CD14-positive monocyte (primary cell): ENCODE results near the gene RIPK3. TPM values are rescaled to one million over a fixed set of nuclear protein-coding genes. Genes with fewer than 3 reads are reported as not detected.

Experiments
- DNase-seq, 3 donors: peaks; one replicate each; pipeline ENCODE4 v3.0.0-alpha.2; 2011 to 2022
- H2AFZ ChIP-seq: 2 replicates; pipeline ENCODE4 v1.6.0; 2012; ENCODE audit warnings: mild to moderate bottlenecking, low read depth, low read length, inconsistent platforms; ENCODE audit not compliant: insufficient read depth, poor library complexity, severe bottlenecking
- H3K27ac ChIP-seq, 2 donors: 1 replicate in 1 of 2; 2 replicates in 1 of 2; pipeline ENCODE4 v1.5.1; 2012 to 2013; ENCODE audit warnings: low read length in 2 of 2, control low read depth in 1 of 2, inconsistent platforms in 1 of 2, low read depth in 1 of 2, mild to moderate bottlenecking in 1 of 2
- H3K27me3 ChIP-seq, 2 donors: one replicate each; pipeline versions ENCODE4 v1.6.0 to v1.6.1; 2011 to 2013; ENCODE audit warnings: low read length in 2 of 2; ENCODE audit not compliant: control insufficient read depth in 2 of 2, insufficient read depth in 2 of 2
- H3K36me3 ChIP-seq, 2 donors: replicated peaks in 1 of 2; 1 replicate in 1 of 2; 2 replicates in 1 of 2; pipeline versions ENCODE4 v1.5.1 to v1.6.1; 2012 to 2013; ENCODE audit warnings: low read length in 2 of 2, control low read depth in 1 of 2, inconsistent platforms in 1 of 2, mild to moderate bottlenecking in 1 of 2; ENCODE audit not compliant: insufficient read depth in 2 of 2, control insufficient read depth in 1 of 2
- H3K4me1 ChIP-seq, 2 donors: 1 replicate in 1 of 2; 2 replicates in 1 of 2; pipeline versions ENCODE4 v1.5.1 to v1.6.1; 2012 to 2013; ENCODE audit warnings: low read length in 2 of 2, control low read depth in 1 of 2, inconsistent platforms in 1 of 2, mild to moderate bottlenecking in 1 of 2, moderate library complexity in 1 of 2; ENCODE audit not compliant: insufficient read depth in 2 of 2, control insufficient read depth in 1 of 2
- H3K4me2 ChIP-seq: replicated peaks from 2 replicates; pipeline ENCODE3; 2012; ENCODE audit warnings: low read length, moderate library complexity, mild to moderate bottlenecking; ENCODE audit not compliant: poor library complexity, severe bottlenecking; ENCODE audit errors: extremely low read depth
- H3K4me3 ChIP-seq, 3 experiments: fragments of 200-600 bp in 1 of 3; sonication (generic) in 1 of 3; replicated peaks in 1 of 3; 1 replicate in 2 of 3; 2 replicates in 1 of 3; pipeline ENCODE4 v1.5.1; 2011 to 2013; ENCODE audit warnings: low read length in 3 of 3, mild to moderate bottlenecking in 3 of 3, control low read depth in 2 of 3, low read depth in 2 of 3, inconsistent platforms in 1 of 3, moderate library complexity in 1 of 3
- H3K79me2 ChIP-seq: 2 replicates; pipeline ENCODE4 v1.6.0; 2012; ENCODE audit warnings: mild to moderate bottlenecking, control low read depth, inconsistent platforms, low read length, moderate library complexity; ENCODE audit not compliant: insufficient read depth
- H3K9ac ChIP-seq: 2 replicates; pipeline ENCODE4 v1.6.0; 2017; ENCODE audit warnings: low read length, mild to moderate bottlenecking; ENCODE audit not compliant: insufficient read depth, poor library complexity, severe bottlenecking
- H3K9me3 ChIP-seq, 2 donors: replicated peaks in 1 of 2; 1 replicate in 1 of 2; 2 replicates in 1 of 2; pipeline versions ENCODE4 v1.5.1 to v1.6.1; 2012 to 2013; ENCODE audit warnings: low read length in 2 of 2, control low read depth in 1 of 2; ENCODE audit not compliant: control insufficient read depth in 1 of 2, insufficient read depth in 1 of 2
- H4K20me1 ChIP-seq: 2 replicates; pipeline ENCODE4 v1.6.0; 2012; ENCODE audit warnings: mild to moderate bottlenecking, low read length, control low read depth, moderate library complexity; ENCODE audit not compliant: insufficient read depth
- H3K27ac Mint-ChIP-seq, 7 donors: one replicate each; pipeline ENCODE4 v1.8.0; 2020; ENCODE audit warnings: mild to moderate bottlenecking in 7 of 7, mixed read lengths in 7 of 7, moderate library complexity in 6 of 7, inconsistent platforms in 2 of 7
- H3K27me3 Mint-ChIP-seq, 3 donors: one replicate each; pipeline ENCODE4 v1.8.0; 2021 to 2022; ENCODE audit warnings: low read depth in 3 of 3, mild to moderate bottlenecking in 3 of 3, mixed read lengths in 3 of 3, moderate library complexity in 3 of 3, inconsistent platforms in 1 of 3
- H3K36me3 Mint-ChIP-seq, 2 donors: one replicate each; pipeline ENCODE4 v1.8.0; 2020; ENCODE audit warnings: mixed read lengths in 2 of 2, inconsistent platforms in 1 of 2, mild to moderate bottlenecking in 1 of 2
- H3K4me1 Mint-ChIP-seq: one replicate; pipeline ENCODE4 v1.8.0; 2020; ENCODE audit warnings: mild to moderate bottlenecking, mixed read lengths
- H3K4me3 Mint-ChIP-seq, 2 donors: one replicate each; pipeline ENCODE4 v1.8.0; 2020; ENCODE audit warnings: mild to moderate bottlenecking in 2 of 2, mixed read lengths in 2 of 2, moderate library complexity in 1 of 2
- H3K9me3 Mint-ChIP-seq, 7 donors: one replicate each; pipeline ENCODE4 v1.8.0; 2020 to 2022; ENCODE audit warnings: mixed read lengths in 7 of 7, mild to moderate bottlenecking in 6 of 7, moderate library complexity in 6 of 7, inconsistent platforms in 2 of 7
- WGBS: methylation state at CpG from one replicate; pipeline ENCODE4 v1.1.5; 2013; ENCODE audit warnings: missing lambda C conversion rate; ENCODE audit not compliant: insufficient coverage; 5-methylcytosine and 5-hydroxymethylcytosine counted together
- intact Hi-C, 2 donors: fragments of 100-400 bp; cut with micrococcal nuclease; formaldehyde crosslinking; loops; one replicate each; pipeline versions ENCODE4 v1.15.0 to v1.15.1; 2023
- polyA plus RNA-seq, 3 donors: library from polyadenylated mRNA; depleted of rRNA in 1 of 3; unstranded in 2 of 3; stranded (reverse) in 1 of 3; fragments of 300-500 nt in 2 of 3; fragments of >200 nt in 1 of 3; fragmentation: Illumina TruSeq in 2 of 3; gene quantifications; 1 replicate in 2 of 3; 2 replicates in 1 of 3; pipeline ENCODE4 v1.2.3, GENCODE V29; 2012 to 2021
- TF ChIP-seq, protein P1 (sequence below): fragments of 200-600 bp; IDR thresholded peaks from one replicate; pipeline ENCODE4 v1.8.0; 2022; ENCODE audit warnings: antibody characterized with exemption, mild to moderate bottlenecking

The RIPK3 gene
- polyA plus RNA-seq, 3 donors = 11.7 to 69.6 (median 11.8) TPM

DNA sequence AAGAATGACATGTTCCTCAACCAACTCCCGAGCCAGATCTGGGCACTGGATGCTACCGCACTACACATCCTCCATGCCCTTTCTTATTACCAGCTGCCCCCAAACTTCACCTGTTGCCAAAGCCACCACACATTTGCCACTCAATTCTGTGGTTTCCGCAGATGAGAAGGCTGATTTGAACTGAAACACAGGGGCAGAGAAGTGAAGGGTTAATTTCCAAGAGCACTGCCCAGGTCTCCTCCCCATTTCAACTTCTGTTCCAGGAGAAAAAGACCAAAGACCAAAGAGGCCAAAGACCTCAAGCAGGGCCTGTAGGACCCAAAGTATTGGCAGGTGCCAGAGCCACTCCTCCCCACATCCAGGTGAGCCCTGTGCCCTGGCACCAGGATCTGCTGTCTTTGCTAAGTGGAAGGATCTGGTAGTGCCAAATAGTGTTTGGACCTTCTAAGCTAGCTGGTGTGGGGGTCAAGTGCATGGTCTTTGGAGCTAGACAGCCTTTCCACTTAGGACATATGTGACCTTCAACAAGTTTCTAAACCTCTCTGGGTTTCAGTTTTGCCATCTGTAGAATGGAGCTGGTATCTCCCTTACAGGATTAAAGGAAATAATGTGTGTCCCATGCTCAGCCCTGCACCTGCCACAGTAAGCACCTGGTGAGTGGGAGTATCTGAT is 48.2 kb downstream of the RIPK3 start:
- Histone ChIP-seq H2AFZ (no peak overlapping the region), H3K27me3 (no peaks in the 10 kb centered on the region), H3K9ac (no peak overlapping the region), H3K9me3 (no peaks in the 10 kb centered on the region), H3K79me2 (no peaks in the 10 kb centered on the region), H4K20me1 (no peaks in the 10 kb centered on the region), H3K4me2 (no peak overlapping the region), H3K27ac (no peak overlapping the region), H3K4me3 (no peak overlapping the region), H3K36me3 (peaks cover 50 to 70% of the 10 kb centered on the region in 2 donors), H3K4me1 (peaks cover 1 to 3% of the 10 kb centered on the region in 2 donors)
- Mint-ChIP-seq H3K27ac (peak overlapping the region in 1 of 7 donors; percentile 43), H3K27me3 (peaks cover 0 to 1% (median 0%) of the 10 kb centered on the region in 3 donors), H3K4me3 (no peak overlapping the region), H3K4me1 (peaks cover 11% of the 10 kb centered on the region), H3K36me3 (peaks cover 61 to 68% of the 10 kb centered on the region in 2 donors), H3K9me3 (no peaks in the 10 kb centered on the region)
- WGBS = no CpG with 5 or more reads among the region's 3 CpGs
- DNase-seq = no peak
- TF ChIP-seq, protein P1, sequence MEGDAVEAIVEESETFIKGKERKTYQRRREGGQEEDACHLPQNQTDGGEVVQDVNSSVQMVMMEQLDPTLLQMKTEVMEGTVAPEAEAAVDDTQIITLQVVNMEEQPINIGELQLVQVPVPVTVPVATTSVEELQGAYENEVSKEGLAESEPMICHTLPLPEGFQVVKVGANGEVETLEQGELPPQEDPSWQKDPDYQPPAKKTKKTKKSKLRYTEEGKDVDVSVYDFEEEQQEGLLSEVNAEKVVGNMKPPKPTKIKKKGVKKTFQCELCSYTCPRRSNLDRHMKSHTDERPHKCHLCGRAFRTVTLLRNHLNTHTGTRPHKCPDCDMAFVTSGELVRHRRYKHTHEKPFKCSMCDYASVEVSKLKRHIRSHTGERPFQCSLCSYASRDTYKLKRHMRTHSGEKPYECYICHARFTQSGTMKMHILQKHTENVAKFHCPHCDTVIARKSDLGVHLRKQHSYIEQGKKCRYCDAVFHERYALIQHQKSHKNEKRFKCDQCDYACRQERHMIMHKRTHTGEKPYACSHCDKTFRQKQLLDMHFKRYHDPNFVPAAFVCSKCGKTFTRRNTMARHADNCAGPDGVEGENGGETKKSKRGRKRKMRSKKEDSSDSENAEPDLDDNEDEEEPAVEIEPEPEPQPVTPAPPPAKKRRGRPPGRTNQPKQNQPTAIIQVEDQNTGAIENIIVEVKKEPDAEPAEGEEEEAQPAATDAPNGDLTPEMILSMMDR = no peak
- intact Hi-C loops = loop anchor here in 1 of 2 donors (10.0 kb wide), 1 partner anchor 177 kb away; the partner anchor contains the start of genes DCAF11 and NRL

DNA sequence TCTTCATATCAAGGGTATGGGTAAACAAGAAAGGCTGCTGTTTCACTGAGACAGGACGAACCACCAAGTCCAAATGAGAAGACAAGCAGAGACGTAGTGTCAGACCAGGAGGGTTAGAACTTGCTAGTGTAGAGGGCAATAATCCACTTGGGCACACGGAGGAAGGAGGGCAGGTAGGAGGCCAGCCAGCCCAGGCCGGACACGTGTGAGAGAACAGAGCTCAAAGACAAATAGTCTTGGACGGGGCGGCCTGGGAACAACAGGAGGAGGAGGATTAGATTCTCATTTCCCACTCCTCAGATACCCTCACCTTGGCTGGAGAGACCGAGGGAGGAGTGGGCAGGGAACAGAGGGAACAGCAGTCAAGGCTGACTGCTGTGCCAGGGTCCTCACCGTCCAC is 49.0 kb downstream of the RIPK3 start:
- Mint-ChIP-seq H3K36me3 (peaks cover 57 to 64% of the 10 kb centered on the region in 2 donors), H3K4me3 (no peak overlapping the region), H3K4me1 (peaks cover 7% of the 10 kb centered on the region), H3K27ac (peak overlapping the region in 3 of 7 donors; percentile 11 to 68 (median 25)), H3K9me3 (no peaks in the 10 kb centered on the region), H3K27me3 (peaks cover 0 to 1% (median 0%) of the 10 kb centered on the region in 3 donors)
- TF ChIP-seq, protein P1 = no peak
- no peaks in the 10 kb centered on the region for H3K27me3 ChIP-seq
- no peak overlapping the region for H3K4me2 ChIP-seq
- H3K9me3 ChIP-seq = no peaks in the 10 kb centered on the region
- no peak overlapping the region for H3K27ac ChIP-seq
- H3K9ac ChIP-seq = no peak overlapping the region
- no peaks in the 10 kb centered on the region for H4K20me1 ChIP-seq
- no peak overlapping the region for H2AFZ ChIP-seq
- no peak overlapping the region for H3K4me3 ChIP-seq
- no peak for DNase-seq
- H3K36me3 ChIP-seq = peaks cover 45 to 61% of the 10 kb centered on the region in 2 donors
- H3K79me2 ChIP-seq = peaks cover 3% of the 10 kb centered on the region
- intact Hi-C loops = loop anchor here in 1 of 2 donors (10.0 kb wide), 1 partner anchor 176 kb away; the partner anchor contains the start of genes DCAF11 and NRL
- 97% methylated on average over 4 of the region's 9 CpGs for WGBS
- no peaks in the 10 kb centered on the region for H3K4me1 ChIP-seq
